DND-41 (cell line): ENCODE results near the gene SFMBT2.
"Not testable (repeated sequence)": the region's sequence is repeated elsewhere in the genome, so short reads cannot be mapped to it uniquely, and the experiment has no call there.

Source experiments
- CTCF ChIP-seq: IDR thresholded peaks from 2 replicates; pipeline ENCODE4 v1.5.1; 2012; ENCODE audit warnings: borderline replicate concordance, low read length, moderate library complexity, mild to moderate bottlenecking; ENCODE audit not compliant: poor library complexity, severe bottlenecking; ENCODE audit errors: extremely low read depth
- EZH2 ChIP-seq: IDR thresholded peaks from 3 replicates; pipeline ENCODE4 v1.6.1; 2012; ENCODE audit warnings: borderline replicate concordance, low read depth, mild to moderate bottlenecking, moderate library complexity, low read length, inconsistent platforms; ENCODE audit not compliant: severe bottlenecking

- TF ChIP-seq CTCF, EZH2: not testable (repeated sequence)
These were observed 226.7 kb downstream of the SFMBT2 start for GRCh38 chr10:7184116-7184515.
